ENCODE measurements around the gene FAM120B.
A peak's percentile ranks its signal among the peaks of the same experiment; 100 is the strongest.

The FAM120B gene

GRCh38 chr6:170293341-170294231, 13.0 kb upstream of the FAM120B start:
- TF ChIP-seq, protein P1, sequence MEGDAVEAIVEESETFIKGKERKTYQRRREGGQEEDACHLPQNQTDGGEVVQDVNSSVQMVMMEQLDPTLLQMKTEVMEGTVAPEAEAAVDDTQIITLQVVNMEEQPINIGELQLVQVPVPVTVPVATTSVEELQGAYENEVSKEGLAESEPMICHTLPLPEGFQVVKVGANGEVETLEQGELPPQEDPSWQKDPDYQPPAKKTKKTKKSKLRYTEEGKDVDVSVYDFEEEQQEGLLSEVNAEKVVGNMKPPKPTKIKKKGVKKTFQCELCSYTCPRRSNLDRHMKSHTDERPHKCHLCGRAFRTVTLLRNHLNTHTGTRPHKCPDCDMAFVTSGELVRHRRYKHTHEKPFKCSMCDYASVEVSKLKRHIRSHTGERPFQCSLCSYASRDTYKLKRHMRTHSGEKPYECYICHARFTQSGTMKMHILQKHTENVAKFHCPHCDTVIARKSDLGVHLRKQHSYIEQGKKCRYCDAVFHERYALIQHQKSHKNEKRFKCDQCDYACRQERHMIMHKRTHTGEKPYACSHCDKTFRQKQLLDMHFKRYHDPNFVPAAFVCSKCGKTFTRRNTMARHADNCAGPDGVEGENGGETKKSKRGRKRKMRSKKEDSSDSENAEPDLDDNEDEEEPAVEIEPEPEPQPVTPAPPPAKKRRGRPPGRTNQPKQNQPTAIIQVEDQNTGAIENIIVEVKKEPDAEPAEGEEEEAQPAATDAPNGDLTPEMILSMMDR (IDR thresholded peaks at IDR 0.05; ENCODE audit: borderline replicate concordance, control extremely low read depth, extremely low read depth, insufficient read depth, missing control alignments) = no peak
- DNase-seq (ENCODE audit: low spot score) = peak; percentile 22
- in situ Hi-C loops (cut with MboI; ENCODE audit: low sequenced_read_pairs, unreplicated experiment) = no loop called here

DNA sequence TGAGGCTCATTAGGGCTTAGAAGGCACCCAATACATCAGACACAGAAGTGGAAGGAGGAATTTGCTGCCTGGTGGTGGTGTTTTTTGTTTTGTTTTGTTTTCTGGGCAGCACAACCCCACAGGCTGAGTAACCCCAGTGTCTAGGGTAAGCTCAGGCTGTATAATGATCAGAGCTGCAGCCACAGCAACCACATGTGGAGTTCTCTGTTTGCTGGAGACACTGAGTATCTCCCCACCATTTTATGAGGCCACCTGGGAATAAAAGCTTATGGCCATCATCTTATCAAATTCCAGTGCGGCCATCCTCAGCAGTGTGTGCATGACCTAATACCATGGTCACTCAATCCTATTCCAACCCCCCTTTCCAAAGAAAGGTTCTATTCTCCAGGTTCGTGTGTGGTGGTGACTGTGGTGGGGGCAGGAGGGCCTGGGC, 12.2 kb upstream of the FAM120B start:
- DNase-seq (ENCODE audit: low spot score) = peak; percentile 24
- in situ Hi-C loops (cut with MboI; ENCODE audit: low sequenced_read_pairs, unreplicated experiment) = no loop called here
- TF ChIP-seq, protein P1 (IDR thresholded peaks at IDR 0.05; ENCODE audit: borderline replicate concordance, control extremely low read depth, extremely low read depth, insufficient read depth, missing control alignments) = no peak

- in situ Hi-C loops (cut with MboI; ENCODE audit: low sequenced_read_pairs, unreplicated experiment) = no loop called here
- DNase-seq (ENCODE audit: low spot score) = peak; percentile 36
- TF ChIP-seq, protein P1 (IDR thresholded peaks at IDR 0.05; ENCODE audit: borderline replicate concordance, control extremely low read depth, extremely low read depth, insufficient read depth, missing control alignments) = no peak
Measured at GRCh38 chr6:170294813-170295509, 11.6 kb upstream of the FAM120B start.

GRCh38 chr6:170295510-170296422, 10.8 kb upstream of the FAM120B start:
- TF ChIP-seq, protein P1 (IDR thresholded peaks at IDR 0.05; ENCODE audit: borderline replicate concordance, control extremely low read depth, extremely low read depth, insufficient read depth, missing control alignments) = no peak
- peak; percentile 72 for DNase-seq (ENCODE audit: low spot score)
- in situ Hi-C loops (cut with MboI; ENCODE audit: low sequenced_read_pairs, unreplicated experiment) = no loop called here

GRCh38 chr6:170296423-170296745, 10.2 kb upstream of the FAM120B start:
- in situ Hi-C loops (cut with MboI; ENCODE audit: low sequenced_read_pairs, unreplicated experiment) = no loop called here
- peak; percentile 15 for DNase-seq (ENCODE audit: low spot score)
- TF ChIP-seq, protein P1 (IDR thresholded peaks at IDR 0.05; ENCODE audit: borderline replicate concordance, control extremely low read depth, extremely low read depth, insufficient read depth, missing control alignments) = no peak
